ENCODE data around the gene CXCR5. TPM values are rescaled to one million over a fixed set of nuclear protein-coding genes. Genes with fewer than 3 reads are reported as not detected.

CXCR5 gene
- total and polyA plus RNA-seq, 2 of the 4 experiments (the other 2 are of a cell fraction), result not detected

- no peak for DNase-seq
- no peak overlapping the region for H3K4me2 ChIP-seq (ENCODE audit: low read depth, low read length)
Observed at GRCh38 chr11:118914178-118914918, 30.7 kb downstream of the CXCR5 start.

More at GRCh38 chr11:118914178-118914918, 30.7 kb downstream of the CXCR5 start:
- peaks cover 9 to 73% of the 10 kb centered on the region in 2 experiments; a peak in 3 of 4 replicates for H3K79me1 ChIP-seq (ENCODE audit: low read depth in 1 of 2, low read length in 2 of 2)
- peak overlapping the region; percentile 87 for H3K4ac ChIP-seq (ENCODE audit: low read depth, low read length)
- peak overlapping the region; percentile 87 for H3K14ac ChIP-seq (replicated peaks; ENCODE audit: low read depth, low read length)
- dilution Hi-C loops (cut with HindIII; ENCODE audit: low sequenced_read_pairs, unreplicated experiment) (no loop called here), intact Hi-C loops (cut with micrococcal nuclease) (no loop called here), in situ Hi-C loops (cut with MboI; ENCODE audit: low sequenced_read_pairs) (no loop called here)
- peak overlapping the region; percentile 92 for H2AK5ac ChIP-seq (ENCODE audit: low read depth, low read length)
- peak overlapping the region; percentile 28; the same call in 1 of the 2 replicates for H2BK20ac ChIP-seq (ENCODE audit: low read depth, low read length)
- peak overlapping the region; percentile 80 for H2BK5ac ChIP-seq (ENCODE audit: low read depth, low read length, poor library complexity, severe bottlenecking)
- H2BK15ac ChIP-seq (ENCODE audit: low read depth, low read length), result no peak overlapping the region; the same call in 2 of the 3 replicates
- no peak overlapping the region for H3K18ac ChIP-seq (ENCODE audit: low read depth, low read length)
- WGBS, 2 experiments (ENCODE audit: extremely low coverage in 2 of 2, insufficient read length in 1 of 2), result 40% methylated on average over 1 of the region's 15 CpGs; no CpG with 5 or more reads in 1 of the 2 experiments
- H4K20me1 ChIP-seq (ENCODE audit: insufficient read depth, low read length), result peaks cover 31% of the 10 kb centered on the region
- no peaks in the 10 kb centered on the region for H3K9me3 ChIP-seq (ENCODE audit: control insufficient read depth, insufficient read depth, low read length)
- 0 out of 2 replicates have a peak overlapping the region, but pooled peaks have one; percentile 6 for H3K9ac ChIP-seq (ENCODE audit: low read depth, low read length)
- no peak overlapping the region for H3K4me3 ChIP-seq (ENCODE audit: insufficient read depth, low read depth, low read length)
- H4K8ac ChIP-seq (ENCODE audit: low read depth in 2 of 2, low read length in 2 of 2), result peak overlapping the region; percentile 27 to 67; a peak in 3 of 4 replicates
- no peak for ATAC-seq (ENCODE audit: low read depth)
- H4K91ac ChIP-seq (ENCODE audit: insufficient read depth, low read depth, low read length), result peak overlapping the region; percentile 86; the same call in 1 of the 2 replicates
- no TSS peak for BruUV-seq (replicated peaks)
- TF ChIP-seq USF2 (IDR thresholded peaks at IDR 0.05; ENCODE audit: low read depth, low read length), result peak; percentile 44
- no peak for TF ChIP-seq SMC3 (IDR thresholded peaks at IDR 0.05; ENCODE audit: low read depth, low read length)
- TF ChIP-seq NFE2L2 (IDR thresholded peaks at IDR 0.05; ENCODE audit: low read depth, low read length), result no peak
- no peak for TF ChIP-seq ELK1 (IDR thresholded peaks at IDR 0.05; ENCODE audit: borderline replicate concordance, low read depth, low read length)
- TF ChIP-seq RCOR1 (IDR thresholded peaks at IDR 0.05; ENCODE audit: insufficient replicate concordance, low read length), result no peak
- no peak for TF ChIP-seq RAD21 (IDR thresholded peaks at IDR 0.05; ENCODE audit: low read length)
- no peak overlapping the region for H3K56ac ChIP-seq (ENCODE audit: extremely low read depth, insufficient read depth, low read length)
- H2AK9ac ChIP-seq (replicated peaks; ENCODE audit: low read depth, low read length, poor library complexity), result peak overlapping the region; percentile 84
- peak overlapping the region; percentile 56 for H2AFZ ChIP-seq (replicated peaks; ENCODE audit: low read length, poor library complexity)
- peak overlapping the region; percentile 96 for H3K27ac ChIP-seq (ENCODE audit: insufficient read depth, low read length)
- peaks cover 70% of the 10 kb centered on the region for H3K4me1 ChIP-seq (ENCODE audit: control insufficient read depth, insufficient read depth, low read length)
- no peaks in the 10 kb centered on the region for H3K36me3 ChIP-seq (ENCODE audit: control insufficient read depth, insufficient read depth, low read length)
- H3K23ac ChIP-seq (ENCODE audit: low read depth, low read length), result peak overlapping the region; percentile 37; the same call in 1 of the 2 replicates
- H2BK120ac ChIP-seq (ENCODE audit: low read depth, low read length), result peak overlapping the region; percentile 94; the same call in 1 of the 2 replicates
- POLR2A ChIA-PET (ENCODE audit: unreplicated experiment), result interaction anchor here (1.2 kb wide), 1 partner anchor 11 kb away, joined by 3 read pairs; the partner anchor contains the start of gene BCL9L
- peaks cover 10% of the 10 kb centered on the region; the same call in 1 of the 2 replicates for H3K9me1 ChIP-seq (ENCODE audit: insufficient read depth, low read length)
- CTCF ChIA-PET, result no interaction called here
- H4K5ac ChIP-seq (ENCODE audit: low read depth, low read length), result no peak overlapping the region
- no peaks in the 10 kb centered on the region for H3K27me3 ChIP-seq (ENCODE audit: control insufficient read depth, insufficient read depth, low read length)
